ENCODE results near the gene TMEM242.

- TF ChIP-seq CTCF (IDR thresholded peaks at IDR 0.05) (no peak), POLR2A (IDR thresholded peaks at IDR 0.05) (no peak)
These were observed 56.8 kb downstream of the TMEM242 start for GRCh38 chr6:157266274-157267101.
